Bronchial epithelial cell (primary cell): ENCODE results near the gene RNF151. TPM values are rescaled to one million over a fixed set of nuclear protein-coding genes. Genes with fewer than 3 reads are reported as not detected.
A peak's percentile ranks its signal among the peaks of the same experiment; 100 is the strongest.

Experiments used
- DNase-seq: peaks from one replicate; pipeline ENCODE4 v3.0.0-alpha.2; 2010; ENCODE audit warnings: low read depth
- FAIRE-seq: peaks from 2 replicates; lab custom pipeline; 2011; peaks lifted over from hg19 to GRCh38; lab: Jason Lieb, UNC
- H3K27me3 ChIP-seq: 2 replicates; pipeline ENCODE4 v1.5.1; 2011; ENCODE audit warnings: low read length; ENCODE audit not compliant: control insufficient read depth, insufficient read depth
- H3K36me3 ChIP-seq: 2 replicates; pipeline ENCODE4 v1.5.1; 2011; ENCODE audit warnings: low read length; ENCODE audit not compliant: control insufficient read depth, insufficient read depth
- H3K4me3 ChIP-seq: 2 replicates; pipeline ENCODE4 v1.5.1; 2011; ENCODE audit warnings: mild to moderate bottlenecking, low read depth, low read length, control low read depth
- total RNA-seq: library from RNA; depleted of rRNA; stranded (reverse); fragments of >200 nt; gene quantifications from 2 replicates; pipeline ENCODE4 v1.2.1, GENCODE V29; 2014
- TF ChIP-seq, protein P1 (sequence below): IDR thresholded peaks from 2 replicates; pipeline ENCODE4 v1.5.1; 2011; ENCODE audit warnings: mild to moderate bottlenecking, moderate library complexity, low read length, control low read depth, inconsistent platforms; ENCODE audit not compliant: insufficient read depth, severe bottlenecking

The RNF151 gene
- total RNA-seq, 1 donor from 2014 or later: not detected

DNA sequence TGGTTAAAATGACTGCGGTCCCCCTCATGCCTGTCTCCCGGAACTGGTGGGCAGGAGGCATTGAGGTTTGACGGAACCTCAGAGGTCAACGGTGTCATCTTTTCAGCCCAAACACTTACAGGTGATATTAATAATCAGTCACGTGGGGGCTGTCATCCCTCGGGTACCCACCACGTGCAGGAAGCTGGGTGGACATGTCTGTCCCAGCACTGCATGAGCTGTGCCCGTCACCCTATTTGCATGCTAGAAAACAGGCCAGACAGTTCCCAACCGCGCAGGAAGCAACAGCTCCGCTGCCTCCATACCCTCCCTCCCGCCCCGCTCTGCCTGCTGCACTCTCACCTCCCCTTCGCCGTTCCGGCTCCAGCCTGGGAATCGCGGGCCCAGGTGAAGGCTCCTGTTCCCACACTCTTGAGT lies 24.5 kb downstream of the RNF151 start:
- DNase-seq: no peak
- no peak for FAIRE-seq
- TF ChIP-seq, protein P1, sequence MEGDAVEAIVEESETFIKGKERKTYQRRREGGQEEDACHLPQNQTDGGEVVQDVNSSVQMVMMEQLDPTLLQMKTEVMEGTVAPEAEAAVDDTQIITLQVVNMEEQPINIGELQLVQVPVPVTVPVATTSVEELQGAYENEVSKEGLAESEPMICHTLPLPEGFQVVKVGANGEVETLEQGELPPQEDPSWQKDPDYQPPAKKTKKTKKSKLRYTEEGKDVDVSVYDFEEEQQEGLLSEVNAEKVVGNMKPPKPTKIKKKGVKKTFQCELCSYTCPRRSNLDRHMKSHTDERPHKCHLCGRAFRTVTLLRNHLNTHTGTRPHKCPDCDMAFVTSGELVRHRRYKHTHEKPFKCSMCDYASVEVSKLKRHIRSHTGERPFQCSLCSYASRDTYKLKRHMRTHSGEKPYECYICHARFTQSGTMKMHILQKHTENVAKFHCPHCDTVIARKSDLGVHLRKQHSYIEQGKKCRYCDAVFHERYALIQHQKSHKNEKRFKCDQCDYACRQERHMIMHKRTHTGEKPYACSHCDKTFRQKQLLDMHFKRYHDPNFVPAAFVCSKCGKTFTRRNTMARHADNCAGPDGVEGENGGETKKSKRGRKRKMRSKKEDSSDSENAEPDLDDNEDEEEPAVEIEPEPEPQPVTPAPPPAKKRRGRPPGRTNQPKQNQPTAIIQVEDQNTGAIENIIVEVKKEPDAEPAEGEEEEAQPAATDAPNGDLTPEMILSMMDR: no peak
- Histone ChIP-seq H3K36me3 (peaks cover 3% of the 10 kb centered on the region), H3K4me3 (no peak overlapping the region), H3K27me3 (peaks cover 14% of the 10 kb centered on the region)

DNA sequence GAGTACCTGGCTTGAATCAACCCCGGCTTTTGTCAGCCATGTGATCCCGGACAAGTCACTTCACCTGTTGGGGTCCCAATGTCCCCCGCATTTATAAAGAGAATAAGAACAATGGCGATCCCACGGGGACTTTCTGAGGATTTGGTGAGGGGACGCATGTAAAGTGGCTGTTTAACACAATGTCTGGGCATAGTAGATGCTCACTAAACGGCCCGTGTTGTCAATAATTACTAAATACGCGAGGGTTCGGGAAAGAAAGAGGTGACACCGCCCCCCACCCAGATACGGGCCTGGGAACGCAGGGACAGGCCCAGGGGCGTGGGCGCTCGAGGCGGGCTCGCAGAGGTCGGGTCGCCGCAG lies 24.9 kb downstream of the RNF151 start:
- Histone ChIP-seq H3K4me3 (peak overlapping the region; percentile 28), H3K27me3 (peaks cover 14% of the 10 kb centered on the region), H3K36me3 (no peaks in the 10 kb centered on the region)
- TF ChIP-seq, protein P1: no peak
- FAIRE-seq: no peak
- no peak for DNase-seq

DNA sequence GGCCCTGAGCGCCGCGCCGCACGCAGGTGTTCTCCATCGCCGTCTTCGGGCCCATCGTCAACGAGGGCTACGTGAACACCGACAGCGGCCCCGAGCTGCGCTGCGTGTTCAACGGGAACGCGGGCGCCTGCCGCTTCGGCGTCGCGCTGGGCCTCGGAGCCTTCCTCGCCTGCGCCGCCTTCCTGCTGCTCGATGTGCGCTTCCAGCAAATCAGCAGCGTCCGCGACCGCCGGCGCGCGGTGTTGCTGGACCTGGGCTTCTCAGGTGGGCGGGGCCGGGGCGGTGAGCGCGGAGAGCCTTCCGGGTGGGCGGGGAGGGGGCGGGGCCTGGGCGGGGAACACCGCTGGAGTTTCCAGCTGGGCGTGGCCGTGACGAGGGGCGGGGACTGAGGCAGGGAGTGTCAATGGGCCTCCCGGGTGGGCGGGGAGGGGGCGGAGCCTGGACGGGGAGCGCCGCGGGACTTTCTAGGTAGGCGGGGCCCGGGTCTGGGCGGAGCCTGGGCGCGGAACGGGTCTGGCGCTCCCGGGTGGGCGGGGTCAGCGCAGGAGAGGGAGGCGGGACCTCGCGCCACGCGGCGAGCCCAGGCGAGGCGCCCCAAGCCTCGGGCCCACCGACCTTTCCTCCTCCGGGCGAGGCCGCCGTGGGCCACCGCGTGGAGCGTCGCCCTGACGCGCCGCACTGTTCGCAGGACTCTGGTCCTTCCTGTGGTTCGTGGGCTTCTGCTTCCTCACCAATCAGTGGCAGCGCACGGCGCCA lies 25.5 kb downstream of the RNF151 start:
- TF ChIP-seq, protein P1: no peak
- H3K27me3 ChIP-seq: peaks cover 14% of the 10 kb centered on the region
- DNase-seq (peak; percentile 65), FAIRE-seq (no peak)
- peak overlapping the region; percentile 28 for H3K4me3 ChIP-seq
- peaks cover 2% of the 10 kb centered on the region for H3K36me3 ChIP-seq

DNA sequence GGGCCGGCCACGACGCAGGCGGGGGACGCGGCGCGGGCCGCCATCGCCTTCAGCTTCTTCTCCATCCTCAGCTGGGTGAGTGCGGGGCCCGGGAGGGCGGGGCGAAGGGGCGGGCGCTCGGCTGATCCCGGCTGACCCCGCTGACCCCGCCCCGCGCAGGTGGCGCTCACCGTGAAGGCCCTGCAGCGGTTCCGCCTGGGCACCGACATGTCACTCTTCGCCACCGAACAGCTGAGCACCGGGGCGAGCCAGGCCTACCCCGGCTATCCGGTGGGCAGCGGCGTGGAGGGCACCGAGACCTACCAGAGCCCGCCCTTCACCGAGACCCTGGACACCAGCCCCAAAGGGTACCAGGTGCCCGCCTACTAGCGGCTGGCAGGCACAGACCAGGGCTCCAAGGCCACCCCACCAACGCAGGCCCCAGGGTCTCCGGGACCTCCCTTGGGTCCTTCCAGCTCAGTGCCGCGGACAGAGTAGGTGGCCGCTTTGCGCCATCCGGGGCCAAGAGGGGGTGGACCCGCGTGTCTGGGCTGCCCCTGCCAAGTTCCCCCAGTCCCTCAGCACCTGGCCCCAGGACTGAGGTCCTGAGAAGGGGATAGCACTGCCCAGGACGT lies 26.2 kb downstream of the RNF151 start:
- TF ChIP-seq, protein P1: no peak
- FAIRE-seq: no peak
- H3K36me3 ChIP-seq: peaks cover 8% of the 10 kb centered on the region
- no peak overlapping the region for H3K4me3 ChIP-seq
- H3K27me3 ChIP-seq: peaks cover 14% of the 10 kb centered on the region
- DNase-seq: no peak

DNA sequence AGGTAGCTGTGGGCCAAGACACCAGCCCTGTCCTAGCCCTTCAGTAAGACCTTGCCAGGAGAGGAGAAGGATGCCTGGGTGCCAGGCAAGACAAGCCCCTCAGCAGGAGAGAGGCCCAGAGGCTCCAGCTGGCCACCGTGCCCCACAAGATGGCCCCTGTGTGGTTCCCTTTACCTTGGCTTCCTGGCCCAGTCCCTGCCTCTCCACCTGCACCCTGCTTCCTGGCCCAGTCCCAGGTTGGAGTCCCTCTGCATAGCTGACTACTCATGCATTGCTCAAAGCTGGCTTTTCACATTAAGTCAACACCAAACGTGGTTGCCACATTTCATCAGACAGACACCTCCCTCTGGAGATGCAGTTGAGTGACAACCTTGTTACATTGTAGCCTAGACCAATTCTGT lies 27.1 kb downstream of the RNF151 start:
- H3K4me3 ChIP-seq: no peak overlapping the region
- H3K27me3 ChIP-seq: peaks cover 11% of the 10 kb centered on the region
- H3K36me3 ChIP-seq: peaks cover 14% of the 10 kb centered on the region
- DNase-seq (peak; percentile 85), FAIRE-seq (peak; percentile 80)
- TF ChIP-seq, protein P1: no peak
